AG04450 (cell line): ENCODE data around the gene CCSER2. TPM values are rescaled to one million over a fixed set of nuclear protein-coding genes. Genes with fewer than 3 reads are reported as not detected.
"Not testable (repeated sequence)": the region's sequence is repeated elsewhere in the genome, so short reads cannot be mapped to it uniquely, and the experiment has no call there.

Source experiments
- CTCF ChIA-PET: fragments of 300-600, 350-600 bp; formaldehyde crosslinking; extraction: SDS; loops from one replicate; lab custom pipeline; 2022; ENCODE audit warnings: antibody characterized with exemption, inconsistent platforms; lab: Charles Lee
- POLR2A ChIA-PET: fragments of 350-600 bp; formaldehyde crosslinking; extraction: SDS; loops from one replicate; lab custom pipeline; 2021; ENCODE audit warnings: antibody characterized with exemption, inconsistent platforms; lab: Yijun Ruan, JAX
- DNase-seq: peaks from one replicate; pipeline ENCODE4 v3.0.0-alpha.2; 2011; ENCODE audit warnings: low read depth, low spot score
- H3K27ac ChIP-seq: one replicate; pipeline ENCODE4 v1.5.1; 2012; ENCODE audit warnings: low read depth, low read length, control low read depth
- H3K27me3 ChIP-seq: one replicate; pipeline ENCODE4 v1.6.0; 2012; ENCODE audit warnings: low read length; ENCODE audit not compliant: control insufficient read depth, insufficient read depth
- H3K4me3 ChIP-seq: 2 replicates; pipeline ENCODE4 v1.5.1; 2011; ENCODE audit warnings: mild to moderate bottlenecking, low read depth, low read length, control low read depth
- H3K9me3 ChIP-seq: 2 replicates; pipeline ENCODE4 v1.5.1; 2012; ENCODE audit warnings: low read length; ENCODE audit not compliant: control insufficient read depth, insufficient read depth
- polyA plus RNA-seq: library from polyadenylated mRNA; depleted of rRNA; stranded (reverse); fragments of >200 nt; gene quantifications from 2 replicates; pipeline ENCODE4 v1.2.3, GENCODE V29; 2011
- TF ChIP-seq, protein P1 (sequence below): IDR thresholded peaks from 2 replicates; pipeline ENCODE4 v1.5.1; 2011; ENCODE audit warnings: low read depth, low read length, control low read depth, inconsistent platforms

Gene CCSER2
- polyA plus RNA-seq, 1 experiment = 51.0 TPM

DNA sequence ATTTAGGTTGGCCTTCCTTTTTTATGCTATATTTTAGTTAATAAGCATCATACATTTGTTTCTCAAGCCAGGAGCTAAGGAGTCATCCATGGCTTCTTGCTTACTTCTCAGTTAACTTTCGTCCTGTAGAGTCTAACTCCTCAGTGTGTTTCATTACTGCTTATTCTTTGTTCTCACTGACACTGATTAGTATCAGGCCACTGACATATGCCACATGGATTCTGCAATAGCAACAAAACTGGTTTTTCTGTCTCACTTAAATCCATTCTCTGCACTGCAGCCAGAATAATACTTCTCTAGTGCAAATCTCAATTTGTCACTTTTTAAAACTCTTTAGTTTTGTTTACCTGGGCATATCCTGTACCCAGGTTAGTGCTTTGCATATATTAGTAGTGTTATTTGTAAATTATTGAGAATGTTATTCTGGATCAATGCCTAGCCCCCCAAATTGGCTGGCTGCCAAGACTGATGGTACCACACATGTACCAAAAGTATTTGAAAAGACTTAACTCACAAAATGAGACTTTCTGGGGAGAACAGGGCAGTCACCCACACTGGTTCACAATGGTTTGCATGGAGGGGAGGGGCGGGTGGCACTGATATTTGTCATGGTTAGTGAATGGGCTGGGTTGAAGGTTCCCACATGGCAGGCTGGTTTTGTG is 79.1 kb downstream of the CCSER2 start:
- TF ChIP-seq, protein P1, sequence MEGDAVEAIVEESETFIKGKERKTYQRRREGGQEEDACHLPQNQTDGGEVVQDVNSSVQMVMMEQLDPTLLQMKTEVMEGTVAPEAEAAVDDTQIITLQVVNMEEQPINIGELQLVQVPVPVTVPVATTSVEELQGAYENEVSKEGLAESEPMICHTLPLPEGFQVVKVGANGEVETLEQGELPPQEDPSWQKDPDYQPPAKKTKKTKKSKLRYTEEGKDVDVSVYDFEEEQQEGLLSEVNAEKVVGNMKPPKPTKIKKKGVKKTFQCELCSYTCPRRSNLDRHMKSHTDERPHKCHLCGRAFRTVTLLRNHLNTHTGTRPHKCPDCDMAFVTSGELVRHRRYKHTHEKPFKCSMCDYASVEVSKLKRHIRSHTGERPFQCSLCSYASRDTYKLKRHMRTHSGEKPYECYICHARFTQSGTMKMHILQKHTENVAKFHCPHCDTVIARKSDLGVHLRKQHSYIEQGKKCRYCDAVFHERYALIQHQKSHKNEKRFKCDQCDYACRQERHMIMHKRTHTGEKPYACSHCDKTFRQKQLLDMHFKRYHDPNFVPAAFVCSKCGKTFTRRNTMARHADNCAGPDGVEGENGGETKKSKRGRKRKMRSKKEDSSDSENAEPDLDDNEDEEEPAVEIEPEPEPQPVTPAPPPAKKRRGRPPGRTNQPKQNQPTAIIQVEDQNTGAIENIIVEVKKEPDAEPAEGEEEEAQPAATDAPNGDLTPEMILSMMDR = no peak
- POLR2A ChIA-PET = no interaction called here

DNA sequence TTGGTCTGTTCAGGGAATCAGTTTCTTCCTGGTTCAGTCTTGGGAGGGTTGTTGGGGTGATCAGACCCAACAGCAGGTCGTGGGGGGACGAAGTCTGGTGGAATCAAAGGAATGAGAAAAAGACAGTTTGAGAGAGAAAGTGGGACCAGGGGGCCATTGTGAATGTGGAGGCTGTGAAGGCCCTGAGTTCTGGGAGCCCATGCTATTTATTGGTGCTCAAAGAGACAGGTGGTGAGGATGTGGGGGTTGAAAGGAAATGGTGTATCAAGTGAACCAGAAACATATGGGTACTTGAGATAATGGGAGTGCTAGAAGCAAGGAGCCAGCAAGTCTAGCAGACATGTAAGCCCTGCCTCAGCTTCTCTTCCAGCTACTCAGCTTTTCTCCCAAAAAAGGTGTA is 84.1 kb downstream of the CCSER2 start:
- peaks cover 9% of the 10 kb centered on the region for H3K9me3 ChIP-seq
- no peaks in the 10 kb centered on the region for H3K27me3 ChIP-seq
- no peak overlapping the region for H3K4me3 ChIP-seq
- no peak overlapping the region for H3K27ac ChIP-seq
- DNase-seq = no peak
- TF ChIP-seq, protein P1 = no peak
- POLR2A ChIA-PET = no interaction called here
- CTCF ChIA-PET = interaction anchor here (1.7 to 2.8 kb wide), 2 partner anchors 17 to 125 kb away, joined by 6 to 10 read pairs; no protein-coding TSS in a partner anchor

More for the DNA sequence above, 79.1 kb downstream of the CCSER2 start:
- DNase-seq = no peak
- Histone ChIP-seq H3K27me3 (no peaks in the 10 kb centered on the region), H3K9me3 (peaks cover 3% of the 10 kb centered on the region; the same call in 1 of the 2 replicates), H3K4me3 (no peak overlapping the region), H3K27ac (no peak overlapping the region)
- CTCF ChIA-PET = no interaction called here

DNA sequence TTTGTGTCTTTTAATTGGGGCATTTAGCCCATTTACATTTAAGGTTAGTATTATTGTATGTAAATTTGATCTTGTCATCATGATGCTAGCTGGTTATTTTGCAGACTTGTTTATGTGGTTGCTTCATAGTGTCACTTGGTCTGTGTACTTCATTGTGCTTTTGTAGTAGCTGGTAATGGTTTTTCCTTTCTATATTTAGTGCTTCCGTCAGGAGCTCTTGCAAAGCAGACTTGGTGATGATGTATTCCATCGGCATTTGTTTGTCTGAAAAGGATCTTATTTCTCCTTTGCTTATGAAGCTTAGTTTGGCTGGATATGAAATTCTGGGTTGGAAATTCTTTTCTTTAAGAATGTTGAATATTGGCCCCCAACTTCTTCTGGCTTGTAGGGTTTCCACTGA is 85.7 kb downstream of the CCSER2 start:
- POLR2A ChIA-PET = not testable (repeated sequence)
- CTCF ChIA-PET = interaction anchor here (1.2 to 2.8 kb wide), 3 partner anchors 39 to 123 kb away, joined by 3 to 10 read pairs (median 3); no protein-coding TSS in a partner anchor

DNA sequence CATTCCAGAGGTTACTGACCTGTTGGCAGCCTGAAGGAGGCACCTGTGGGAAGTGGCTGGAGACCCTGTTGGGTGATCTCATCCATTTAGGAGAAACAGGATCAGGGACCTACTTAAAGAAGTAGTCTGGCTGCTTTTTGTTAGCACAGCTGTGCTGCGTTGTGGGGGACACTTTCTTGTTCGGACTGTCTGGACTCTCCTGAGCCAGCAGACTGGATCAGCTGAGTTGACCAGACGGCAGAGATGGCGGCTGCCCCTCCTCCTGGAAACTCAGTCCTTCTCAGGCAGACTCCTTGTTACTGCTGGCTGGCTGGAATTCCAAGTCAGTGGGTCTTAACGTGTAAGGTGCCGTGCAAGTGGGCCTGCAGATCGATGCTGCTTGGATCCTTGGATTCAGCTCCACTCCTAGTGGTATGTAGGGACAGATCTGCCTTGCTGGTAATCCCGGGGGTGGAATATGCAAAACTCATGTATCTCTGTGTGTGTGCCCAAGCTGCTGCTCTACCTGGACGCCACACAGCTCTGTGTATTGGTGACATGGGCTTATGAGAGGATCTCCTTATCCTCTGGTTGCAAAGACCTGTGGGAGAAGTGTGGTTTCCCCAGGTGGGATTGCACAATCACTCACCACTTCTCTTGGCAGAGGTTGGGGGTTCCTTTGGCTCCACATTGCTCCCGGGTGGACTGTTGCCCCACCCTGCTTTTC is 87.3 kb downstream of the CCSER2 start:
- ChIA-PET CTCF (no interaction called here), POLR2A (no interaction called here)
- no peak overlapping the region for H3K4me3 ChIP-seq
- H3K27me3 ChIP-seq = no peaks in the 10 kb centered on the region
- TF ChIP-seq, protein P1 = no peak
- peaks cover 10% of the 10 kb centered on the region for H3K9me3 ChIP-seq
- no peak overlapping the region for H3K27ac ChIP-seq
- DNase-seq = no peak

More for the DNA sequence above, 85.7 kb downstream of the CCSER2 start:
- H3K27me3 ChIP-seq, H3K9me3 ChIP-seq, H3K27ac ChIP-seq, H3K4me3 ChIP-seq, DNase-seq: not testable (repeated sequence)

DNA sequence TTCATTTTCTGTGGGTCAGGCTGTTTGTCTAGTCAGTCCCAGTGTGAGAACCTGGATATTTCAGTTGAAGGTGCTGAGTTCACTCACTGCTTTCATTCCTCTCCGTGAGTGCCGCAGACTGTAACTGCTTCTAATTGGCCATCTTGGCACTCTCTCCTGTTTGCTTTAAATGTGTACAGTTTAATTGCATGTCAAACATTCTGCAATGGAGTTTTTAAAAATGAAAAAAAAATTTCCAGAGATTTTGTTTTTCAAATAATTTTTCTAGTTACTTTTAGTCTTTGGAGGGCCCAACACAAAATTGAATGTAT is 87.8 kb downstream of the CCSER2 start:
- TF ChIP-seq, protein P1 = no peak
- H3K9me3 ChIP-seq = peaks cover 11% of the 10 kb centered on the region
- no peak for DNase-seq
- ChIA-PET POLR2A (no interaction called here), CTCF (no interaction called here)
- no peaks in the 10 kb centered on the region for H3K27me3 ChIP-seq
- H3K27ac ChIP-seq = no peak overlapping the region
- H3K4me3 ChIP-seq = no peak overlapping the region
